KOPT-K1 (cell line): ENCODE data around the gene SATB2.

Source experiments
- H3K27ac ChIP-seq: fragments of 200-600 bp; sonication (generic); 2 replicates; pipeline ENCODE4 v1.5.1; 2016; ENCODE audit warnings: antibody characterized with exemption, mild to moderate bottlenecking, low read depth, low read length; ENCODE audit not compliant: poor library complexity, severe bottlenecking
- H3K36me3 ChIP-seq: fragments of 200-600 bp; sonication (generic); 2 replicates; pipeline ENCODE4 v1.5.1; 2017; ENCODE audit warnings: antibody characterized with exemption, mild to moderate bottlenecking, low read length, moderate library complexity; ENCODE audit not compliant: insufficient read depth
- H3K9me3 ChIP-seq: fragments of 200-600 bp; sonication (generic); 2 replicates; pipeline ENCODE4 v1.5.1; 2017; ENCODE audit warnings: antibody characterized with exemption, low read length, mild to moderate bottlenecking; ENCODE audit not compliant: insufficient read depth, poor library complexity, severe bottlenecking

Gene SATB2

GRCh38 chr2:199444749-199445148, 13.0 kb downstream of the SATB2 start:
- no peaks in the 10 kb centered on the region for H3K9me3 ChIP-seq
- H3K27ac ChIP-seq: no peak overlapping the region
- no peaks in the 10 kb centered on the region for H3K36me3 ChIP-seq

DNA sequence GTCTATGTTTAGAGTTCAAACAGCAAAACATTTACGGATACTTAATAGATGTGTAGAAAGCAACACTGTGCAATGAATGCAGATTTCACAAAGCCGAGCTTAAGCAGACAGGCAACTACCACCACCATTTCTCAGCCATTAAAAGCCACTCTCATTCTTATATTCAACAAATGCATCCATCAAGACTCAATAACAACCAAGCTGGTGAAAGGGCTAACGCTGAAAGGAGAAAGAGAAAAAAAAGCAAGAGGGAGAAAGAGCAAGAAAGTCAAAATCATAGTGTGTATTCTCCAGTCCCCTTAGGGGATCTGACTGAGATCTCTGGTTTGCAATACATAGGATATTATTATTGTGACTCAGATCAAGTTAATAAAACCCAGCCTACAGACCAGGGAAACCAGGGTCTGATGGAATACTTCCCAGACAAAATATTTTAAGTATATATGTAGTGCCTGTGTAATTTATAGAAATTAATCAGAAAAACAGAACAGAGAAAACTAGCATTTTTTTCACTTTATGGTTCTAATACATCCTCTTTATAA, 14.1 kb downstream of the SATB2 start:
- Histone ChIP-seq H3K36me3 (no peaks in the 10 kb centered on the region), H3K27ac (no peak overlapping the region), H3K9me3 (no peaks in the 10 kb centered on the region)

DNA sequence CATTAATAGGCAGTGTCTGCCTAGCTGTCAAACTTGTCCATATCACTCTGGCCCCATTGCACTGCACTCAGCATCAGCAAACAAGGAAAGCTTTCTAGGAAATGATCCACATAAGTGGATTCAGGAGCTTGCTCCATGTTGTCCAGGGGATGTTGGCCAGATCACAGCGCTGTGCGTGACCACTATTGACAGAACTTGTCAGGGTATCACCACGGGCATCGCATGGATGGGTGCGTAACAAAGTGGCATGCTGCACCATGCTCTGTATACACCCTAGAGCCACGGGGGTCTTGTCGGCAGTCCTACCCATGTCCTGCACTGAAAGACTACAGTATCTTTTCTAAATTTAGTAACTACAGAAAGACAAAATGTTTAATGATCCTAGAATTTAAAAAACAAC, 15.6 kb downstream of the SATB2 start:
- no peaks in the 10 kb centered on the region for H3K36me3 ChIP-seq
- H3K27ac ChIP-seq: no peak overlapping the region
- H3K9me3 ChIP-seq: no peaks in the 10 kb centered on the region

GRCh38 chr2:199441759-199442158, 16.0 kb downstream of the SATB2 start:
- no peaks in the 10 kb centered on the region for H3K36me3 ChIP-seq
- no peaks in the 10 kb centered on the region for H3K9me3 ChIP-seq
- no peak overlapping the region for H3K27ac ChIP-seq

- Histone ChIP-seq H3K36me3 (no peaks in the 10 kb centered on the region), H3K9me3 (no peaks in the 10 kb centered on the region), H3K27ac (no peak overlapping the region)
These were observed 17.6 kb downstream of the SATB2 start for GRCh38 chr2:199440118-199440517.

GRCh38 chr2:199439542-199439941, 18.2 kb downstream of the SATB2 start:
- Histone ChIP-seq H3K27ac (no peak overlapping the region), H3K36me3 (no peaks in the 10 kb centered on the region), H3K9me3 (no peaks in the 10 kb centered on the region)

DNA sequence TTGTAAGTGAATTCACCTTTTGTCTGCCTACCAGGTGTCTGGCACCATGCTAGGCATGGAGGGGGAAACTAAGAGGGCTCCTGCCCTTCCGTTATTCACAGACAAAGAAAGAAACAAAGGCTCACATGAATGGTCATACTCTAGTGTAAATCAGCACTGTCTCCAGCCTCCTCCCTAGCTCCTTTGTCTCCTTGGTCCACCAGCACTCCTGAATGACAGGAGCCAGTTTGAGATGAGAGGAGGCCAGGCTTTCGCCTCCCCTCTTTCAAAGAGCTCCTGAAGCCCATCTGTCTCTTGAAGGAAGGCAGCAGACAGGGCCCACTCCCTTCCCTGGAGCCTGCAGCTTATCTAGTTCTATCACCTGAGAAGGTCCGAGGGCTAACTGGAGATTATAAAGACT, 18.7 kb downstream of the SATB2 start:
- no peaks in the 10 kb centered on the region for H3K9me3 ChIP-seq

DNA sequence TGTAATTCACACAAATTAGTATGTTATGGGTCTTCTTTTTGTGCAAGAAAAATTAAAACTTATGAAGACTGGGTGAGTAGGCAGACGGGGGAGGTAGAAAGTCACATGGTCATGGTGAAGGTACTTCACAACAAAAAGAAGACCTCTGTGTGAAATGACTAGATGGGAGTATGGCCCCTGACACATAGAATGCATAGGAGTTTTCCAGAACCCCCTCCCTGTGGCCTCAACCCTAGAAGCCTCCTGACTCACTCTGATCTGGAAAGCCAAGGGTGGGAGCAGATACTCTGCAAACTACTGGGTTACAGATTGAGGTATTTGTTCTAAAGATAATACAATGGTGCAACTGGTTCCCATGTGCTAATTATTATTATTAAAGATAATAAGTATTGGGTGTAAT, 23.2 kb downstream of the SATB2 start:
- no peaks in the 10 kb centered on the region for H3K9me3 ChIP-seq
- no peak overlapping the region for H3K27ac ChIP-seq
- no peaks in the 10 kb centered on the region for H3K36me3 ChIP-seq

More for the DNA sequence above, 18.7 kb downstream of the SATB2 start:
- no peaks in the 10 kb centered on the region for H3K36me3 ChIP-seq
- no peak overlapping the region for H3K27ac ChIP-seq

DNA sequence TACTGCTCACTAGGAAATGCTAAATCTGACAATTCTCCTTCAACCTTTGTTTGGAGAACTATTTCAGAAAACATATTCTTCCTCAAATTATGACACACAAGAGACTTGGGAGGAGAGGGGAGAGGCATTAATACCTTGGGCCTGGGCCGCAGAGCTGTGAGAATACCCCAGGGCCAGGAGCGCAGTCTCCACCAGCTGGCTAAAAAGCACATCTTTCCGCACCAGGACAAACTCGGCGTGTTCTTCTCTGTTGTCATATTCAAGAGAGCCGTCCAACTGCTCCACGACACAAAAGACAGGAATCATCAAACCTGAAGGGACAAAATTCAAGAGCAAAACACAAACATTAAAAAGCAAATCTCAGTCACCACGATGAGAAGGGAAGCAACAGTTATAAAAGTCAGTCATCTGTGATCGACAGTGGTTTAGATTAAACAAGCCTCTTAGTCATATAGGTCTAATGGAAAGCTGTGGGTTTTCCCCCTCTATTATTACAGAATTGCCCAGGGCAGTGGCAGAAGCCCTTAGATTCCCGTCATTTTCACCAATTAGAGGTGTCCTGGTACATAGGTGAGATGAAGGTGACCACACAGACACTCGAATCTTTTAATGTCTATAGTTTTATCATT, 24.4 kb downstream of the SATB2 start:
- no peaks in the 10 kb centered on the region for H3K36me3 ChIP-seq
- H3K9me3 ChIP-seq: no peaks in the 10 kb centered on the region
- no peak overlapping the region for H3K27ac ChIP-seq

DNA sequence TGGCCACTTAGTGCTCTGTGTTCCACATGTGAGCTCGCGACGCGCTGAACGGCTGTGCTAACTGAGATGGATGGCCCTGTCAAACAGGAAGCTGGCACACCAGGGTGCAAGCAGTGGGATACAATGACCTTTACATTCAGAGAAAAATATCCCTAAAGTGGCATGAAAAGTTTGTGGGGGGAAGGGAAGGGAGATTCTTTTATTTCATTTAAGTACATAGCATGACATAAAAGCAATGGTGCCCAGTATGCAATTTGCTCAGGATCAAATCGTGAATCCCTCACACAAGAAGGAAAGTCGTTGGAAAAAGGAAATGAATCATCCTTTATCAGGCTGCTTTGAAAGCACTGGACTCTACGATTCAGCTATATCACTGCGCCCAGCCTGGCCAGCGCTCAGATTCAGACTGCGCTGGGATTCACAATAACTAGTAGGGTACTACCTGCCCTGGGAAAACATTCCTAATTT, 26.0 kb downstream of the SATB2 start:
- Histone ChIP-seq H3K9me3 (no peaks in the 10 kb centered on the region), H3K27ac (no peak overlapping the region), H3K36me3 (no peaks in the 10 kb centered on the region)

GRCh38 chr2:199430214-199430613, 27.5 kb downstream of the SATB2 start:
- Histone ChIP-seq H3K36me3 (no peaks in the 10 kb centered on the region), H3K9me3 (no peaks in the 10 kb centered on the region), H3K27ac (no peak overlapping the region)

DNA sequence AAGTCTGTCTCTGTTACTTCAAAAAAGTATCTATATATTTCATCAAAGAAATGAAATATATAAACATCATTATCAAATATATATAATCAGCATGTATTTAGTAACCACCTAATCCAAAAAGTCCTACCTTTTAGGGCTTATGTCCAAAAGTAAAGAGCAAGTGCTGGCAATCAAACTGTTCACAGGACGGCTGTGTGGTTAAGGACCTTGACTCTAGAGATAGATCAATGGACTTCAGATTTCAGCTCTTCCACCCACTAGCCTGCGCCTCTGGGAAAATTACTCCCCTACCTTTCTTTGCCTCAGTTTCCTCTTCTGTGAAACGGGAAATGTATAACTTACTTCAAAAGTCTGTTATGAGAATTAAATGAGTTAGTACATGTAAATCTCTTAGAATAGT, 29.4 kb downstream of the SATB2 start:
- H3K9me3 ChIP-seq: no peaks in the 10 kb centered on the region
- no peaks in the 10 kb centered on the region for H3K36me3 ChIP-seq
- no peak overlapping the region for H3K27ac ChIP-seq

GRCh38 chr2:199424160-199424559, 33.6 kb downstream of the SATB2 start:
- H3K27ac ChIP-seq: no peak overlapping the region
- H3K36me3 ChIP-seq: no peaks in the 10 kb centered on the region
- no peaks in the 10 kb centered on the region for H3K9me3 ChIP-seq

DNA sequence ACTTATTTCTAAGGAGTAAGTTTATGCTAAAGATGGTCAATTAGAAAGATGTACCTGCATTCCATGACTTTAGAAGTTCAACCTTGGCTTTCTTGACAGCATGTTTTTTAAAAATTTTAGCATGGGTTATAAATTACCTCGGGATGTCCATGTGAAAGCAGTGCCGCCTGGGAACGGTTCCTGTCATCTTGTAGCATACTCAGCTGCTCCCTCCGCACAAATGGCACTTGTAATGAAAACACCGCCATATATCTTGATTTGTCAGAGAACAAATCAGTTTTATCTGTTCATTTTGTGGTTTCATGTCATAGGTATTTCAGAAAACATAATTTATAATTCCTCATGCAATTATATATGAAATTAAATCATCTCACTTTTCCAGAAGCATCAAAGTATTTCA, 38.3 kb downstream of the SATB2 start:
- Histone ChIP-seq H3K9me3 (no peaks in the 10 kb centered on the region), H3K27ac (no peak overlapping the region), H3K36me3 (no peaks in the 10 kb centered on the region)

- H3K36me3 ChIP-seq: no peaks in the 10 kb centered on the region
- no peak overlapping the region for H3K27ac ChIP-seq
- no peaks in the 10 kb centered on the region for H3K9me3 ChIP-seq
These were observed 43.3 kb downstream of the SATB2 start for GRCh38 chr2:199414465-199414864.

DNA sequence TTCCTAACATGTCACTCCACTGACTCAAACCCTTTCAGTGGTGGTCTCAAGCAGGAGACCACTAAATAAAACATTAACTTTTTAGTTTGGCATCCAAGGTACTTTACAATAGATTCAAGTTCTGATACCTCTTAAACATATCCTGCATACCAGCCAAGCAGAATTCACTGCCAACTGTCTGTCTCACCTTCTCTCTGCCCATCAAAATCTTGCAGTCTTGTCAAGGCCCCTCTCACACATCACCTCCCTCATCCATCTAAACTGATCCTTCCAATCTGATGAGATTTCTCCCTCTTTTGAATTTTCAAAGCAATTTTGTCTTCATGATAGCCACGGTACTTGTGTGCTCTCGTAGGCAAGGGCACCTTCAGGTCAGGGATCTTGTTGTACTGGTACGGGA, 43.7 kb downstream of the SATB2 start:
- Histone ChIP-seq H3K36me3 (no peaks in the 10 kb centered on the region), H3K9me3 (no peaks in the 10 kb centered on the region), H3K27ac (no peak overlapping the region)
